AG09309 (cell line): ENCODE results near the gene PAMR1.

ENCODE experiments used
- DNase-seq: peaks from one replicate; pipeline ENCODE4 v3.0.0-alpha.2; 2010; ENCODE audit warnings: low read depth
- H3K4me3 ChIP-seq: 2 replicates; pipeline ENCODE4 v1.5.1; 2011; ENCODE audit warnings: mild to moderate bottlenecking, low read depth, low read length, moderate library complexity; ENCODE audit not compliant: control insufficient read depth
- TF ChIP-seq, protein P1 (sequence below): IDR thresholded peaks from 2 replicates; pipeline ENCODE4 v1.5.1; 2011; ENCODE audit warnings: mild to moderate bottlenecking, low read depth, low read length, inconsistent platforms; ENCODE audit not compliant: insufficient read depth, control insufficient read depth; ENCODE audit errors: missing control alignments

Gene PAMR1

DNA sequence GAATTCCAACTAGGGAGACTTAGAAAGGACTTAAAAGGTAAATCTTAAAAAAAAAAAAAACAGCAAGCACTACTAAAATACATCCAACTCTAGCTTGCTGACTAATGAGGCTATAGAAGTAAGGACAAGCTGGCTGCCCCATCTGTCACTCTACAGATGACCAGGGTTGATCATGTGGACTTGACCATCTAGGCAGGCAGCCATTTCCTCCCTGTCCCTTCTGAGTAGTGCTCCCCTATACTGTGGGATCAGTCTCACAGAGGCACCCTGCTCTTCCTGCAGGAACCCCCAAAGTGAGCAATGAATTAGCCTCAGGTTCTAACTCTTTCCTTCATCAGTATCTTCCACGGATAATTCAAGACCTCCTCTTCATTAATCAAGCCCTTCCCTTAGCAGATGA is 118.4 kb downstream of the PAMR1 start:
- H3K4me3 ChIP-seq: no peak overlapping the region
- TF ChIP-seq, protein P1, sequence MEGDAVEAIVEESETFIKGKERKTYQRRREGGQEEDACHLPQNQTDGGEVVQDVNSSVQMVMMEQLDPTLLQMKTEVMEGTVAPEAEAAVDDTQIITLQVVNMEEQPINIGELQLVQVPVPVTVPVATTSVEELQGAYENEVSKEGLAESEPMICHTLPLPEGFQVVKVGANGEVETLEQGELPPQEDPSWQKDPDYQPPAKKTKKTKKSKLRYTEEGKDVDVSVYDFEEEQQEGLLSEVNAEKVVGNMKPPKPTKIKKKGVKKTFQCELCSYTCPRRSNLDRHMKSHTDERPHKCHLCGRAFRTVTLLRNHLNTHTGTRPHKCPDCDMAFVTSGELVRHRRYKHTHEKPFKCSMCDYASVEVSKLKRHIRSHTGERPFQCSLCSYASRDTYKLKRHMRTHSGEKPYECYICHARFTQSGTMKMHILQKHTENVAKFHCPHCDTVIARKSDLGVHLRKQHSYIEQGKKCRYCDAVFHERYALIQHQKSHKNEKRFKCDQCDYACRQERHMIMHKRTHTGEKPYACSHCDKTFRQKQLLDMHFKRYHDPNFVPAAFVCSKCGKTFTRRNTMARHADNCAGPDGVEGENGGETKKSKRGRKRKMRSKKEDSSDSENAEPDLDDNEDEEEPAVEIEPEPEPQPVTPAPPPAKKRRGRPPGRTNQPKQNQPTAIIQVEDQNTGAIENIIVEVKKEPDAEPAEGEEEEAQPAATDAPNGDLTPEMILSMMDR: no peak
- no peak for DNase-seq

DNA sequence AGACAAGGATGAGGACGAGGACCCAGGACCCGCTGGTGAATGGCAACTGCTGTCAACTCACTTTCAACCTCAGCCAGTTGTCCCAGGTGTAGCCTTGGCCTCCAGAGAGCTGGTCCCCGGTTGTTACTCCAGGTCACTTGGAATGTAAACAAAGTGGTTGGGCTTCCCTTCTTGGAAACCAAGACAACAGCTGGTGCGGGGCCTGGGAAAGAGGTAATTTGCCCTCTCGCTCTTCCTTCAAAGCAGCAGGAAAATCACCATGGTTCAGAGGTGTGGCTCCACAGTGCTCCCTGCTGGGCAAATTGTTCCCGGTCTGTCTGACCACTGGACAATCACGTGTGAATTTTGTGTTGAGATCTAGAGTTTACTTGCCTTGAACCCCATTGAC is 121.0 kb downstream of the PAMR1 start:
- H3K4me3 ChIP-seq: no peak overlapping the region
- no peak for DNase-seq
- TF ChIP-seq, protein P1: peak; percentile 75

DNA sequence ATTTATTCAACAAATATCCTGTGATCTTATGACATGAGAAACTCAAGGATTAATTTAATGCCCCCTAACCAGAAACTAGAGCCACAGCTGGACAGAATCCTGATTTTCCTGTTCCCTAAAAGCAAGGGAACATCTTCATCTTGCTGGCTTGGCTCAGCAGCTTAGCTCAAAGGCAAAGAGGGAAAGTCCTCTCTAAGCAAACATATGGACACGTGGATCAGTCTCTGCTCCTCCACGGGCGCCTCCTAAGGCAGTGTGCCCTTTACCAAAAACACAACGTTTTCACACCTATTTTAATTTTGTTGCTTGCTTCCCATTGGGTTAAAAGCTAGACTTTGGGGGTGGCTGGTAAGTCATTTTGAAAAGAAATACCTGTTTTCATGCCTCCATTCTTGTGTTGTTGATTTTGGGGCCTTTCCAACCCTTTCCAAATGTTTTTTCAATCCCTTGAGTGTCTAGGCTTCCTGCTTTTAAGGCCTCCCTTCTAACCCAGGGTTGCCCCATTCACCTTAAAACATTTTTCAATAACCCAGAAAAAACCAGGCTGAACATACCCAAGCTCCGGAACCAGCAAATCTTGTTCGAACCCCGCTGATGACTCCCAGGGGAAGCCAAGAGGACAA is 121.5 kb downstream of the PAMR1 start:
- TF ChIP-seq, protein P1: no peak
- H3K4me3 ChIP-seq: no peak overlapping the region
- DNase-seq: no peak

DNA sequence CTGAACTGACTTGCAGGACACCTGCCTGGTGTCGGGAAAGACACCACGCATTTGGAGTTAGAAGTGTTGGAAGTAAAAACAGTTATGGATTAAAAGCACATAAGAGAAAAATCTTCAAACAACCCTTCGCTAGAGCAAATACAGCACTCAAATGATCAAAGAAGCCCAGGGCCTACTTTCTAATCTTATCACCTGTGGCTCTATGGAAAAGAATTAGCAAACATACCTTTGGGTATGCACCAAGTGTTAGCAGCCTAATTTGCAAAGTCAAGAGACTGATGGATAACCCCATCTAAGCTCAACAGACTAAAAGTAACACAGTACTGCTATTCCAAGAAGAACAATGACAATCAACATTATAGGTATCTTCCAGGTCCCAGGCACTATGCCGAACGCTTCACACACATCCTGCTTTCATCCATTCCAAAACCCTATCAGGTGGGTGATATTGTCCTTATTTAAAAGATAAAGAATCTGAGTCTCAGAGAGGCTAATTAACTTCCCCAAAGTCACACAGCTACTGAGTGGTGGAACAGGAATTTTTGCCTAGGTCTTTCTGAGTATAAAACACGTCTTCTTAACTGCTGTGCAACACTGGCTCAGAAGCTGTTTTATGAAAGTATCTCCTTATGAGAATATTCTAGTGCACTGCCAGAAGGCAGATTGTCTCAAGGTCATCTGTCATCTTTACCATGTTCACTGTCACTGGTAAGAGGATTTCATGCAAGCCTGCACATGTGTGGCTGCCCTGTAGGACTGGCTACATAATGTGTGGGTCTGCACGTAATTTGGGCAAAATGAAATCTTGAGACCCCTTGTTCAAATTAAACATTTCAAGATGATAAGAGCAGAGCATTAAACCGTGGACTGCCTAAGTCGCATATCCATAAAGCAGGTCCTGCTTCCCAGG is 122.4 kb downstream of the PAMR1 start:
- no peak for DNase-seq
- TF ChIP-seq, protein P1: no peak

DNA sequence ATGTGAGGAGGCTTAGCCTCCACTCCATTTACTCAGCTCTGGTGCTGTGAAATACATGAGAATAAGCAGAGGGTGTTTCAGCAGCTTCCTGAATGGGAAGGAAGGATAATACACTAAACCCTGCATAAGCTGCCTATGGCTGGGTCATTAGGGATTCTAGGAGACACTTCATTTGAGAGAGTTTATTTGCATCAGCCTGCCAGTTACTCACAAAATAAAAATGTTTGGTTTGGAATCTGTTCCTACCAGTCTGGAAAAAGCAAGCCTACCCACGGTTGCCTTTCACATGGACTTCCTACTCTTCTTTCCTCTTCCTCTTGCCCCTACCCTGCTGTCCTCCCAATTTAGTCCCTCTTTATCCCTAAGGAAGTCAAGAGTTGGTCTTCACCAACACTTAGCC is 126.5 kb downstream of the PAMR1 start:
- H3K4me3 ChIP-seq: no peak overlapping the region
- no peak for DNase-seq
- TF ChIP-seq, protein P1: no peak

More for the DNA sequence above, 122.4 kb downstream of the PAMR1 start:
- H3K4me3 ChIP-seq: no peak overlapping the region

DNA sequence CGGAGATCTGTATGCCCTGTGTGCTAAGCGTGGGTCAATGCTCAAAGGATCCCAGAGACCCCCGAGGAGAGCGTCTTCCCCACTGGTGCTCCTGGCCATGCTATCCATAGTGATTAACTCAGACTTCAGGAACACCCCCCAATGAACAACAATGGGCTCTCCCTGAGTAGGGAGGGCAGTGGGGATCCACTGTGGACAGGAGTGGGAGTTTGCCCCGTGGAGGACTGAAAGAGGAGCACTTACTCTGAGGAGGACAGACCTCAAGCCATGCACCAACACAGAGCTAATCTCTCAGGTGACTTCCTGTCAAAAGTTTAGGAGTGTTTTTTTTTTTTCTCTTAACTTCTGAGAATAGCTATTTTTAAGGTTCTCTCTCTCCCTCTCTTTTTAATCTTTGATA is 130.5 kb downstream of the PAMR1 start:
- TF ChIP-seq, protein P1: no peak
- no peak for DNase-seq
- H3K4me3 ChIP-seq: no peak overlapping the region
